HG02763 (cell line): ENCODE measurements around the gene TSHZ1.

Experiments used
- ATAC-seq: cut with Tn5 transposase; IDR thresholded peaks from one replicate; pipeline ENCODE4 v1.9.1; 2021; ENCODE audit warnings: mild to moderate bottlenecking, moderate library complexity; ENCODE audit not compliant: unreplicated experiment

The TSHZ1 gene

DNA sequence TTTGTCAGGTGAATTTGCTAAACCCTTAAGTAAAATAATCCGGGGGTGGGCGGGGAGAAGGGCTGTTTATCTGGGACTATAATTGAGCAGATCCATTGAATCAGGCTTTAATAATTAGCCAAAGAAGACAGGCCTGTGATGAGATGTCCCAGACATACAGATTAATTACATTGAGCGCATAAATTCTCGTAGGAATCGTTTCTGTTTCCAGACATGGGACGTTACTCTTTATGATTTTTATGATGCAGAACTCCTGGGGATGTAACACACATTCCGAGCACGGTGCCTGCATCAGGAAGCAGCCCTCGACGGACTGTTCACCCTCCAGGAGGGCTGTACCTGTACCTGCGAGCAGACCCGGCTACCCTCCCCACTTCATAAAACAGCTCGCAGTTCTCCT, 128.0 kb downstream of the TSHZ1 start:
- ATAC-seq = no peak
